HG03103 (cell line): ENCODE measurements around the gene LRRC73.

Experiments used
- ATAC-seq: cut with Tn5 transposase; IDR thresholded peaks from one replicate; pipeline ENCODE4 v1.9.1; 2021; ENCODE audit warnings: low read depth; ENCODE audit not compliant: unreplicated experiment

LRRC73 gene

DNA sequence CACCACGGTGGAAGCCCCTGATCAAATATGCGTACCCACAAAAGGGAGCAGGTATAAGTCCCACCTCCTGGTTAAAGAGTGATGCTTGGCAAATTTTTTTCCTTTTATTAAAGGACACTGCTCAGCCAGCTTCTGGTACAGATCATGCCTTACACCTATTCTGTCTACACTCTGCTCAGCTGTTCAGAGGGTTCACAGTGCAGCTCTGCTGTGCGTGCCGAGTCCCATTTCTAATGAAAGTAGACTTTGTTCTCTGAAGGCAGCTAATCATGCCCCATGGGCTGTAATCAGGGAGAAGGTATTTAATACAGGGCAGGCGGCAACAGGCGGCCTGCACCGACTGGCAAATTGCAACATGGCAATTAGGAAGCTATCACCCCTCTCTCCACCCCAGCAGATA lies 16.3 kb downstream of the LRRC73 start:
- ATAC-seq = no peak

DNA sequence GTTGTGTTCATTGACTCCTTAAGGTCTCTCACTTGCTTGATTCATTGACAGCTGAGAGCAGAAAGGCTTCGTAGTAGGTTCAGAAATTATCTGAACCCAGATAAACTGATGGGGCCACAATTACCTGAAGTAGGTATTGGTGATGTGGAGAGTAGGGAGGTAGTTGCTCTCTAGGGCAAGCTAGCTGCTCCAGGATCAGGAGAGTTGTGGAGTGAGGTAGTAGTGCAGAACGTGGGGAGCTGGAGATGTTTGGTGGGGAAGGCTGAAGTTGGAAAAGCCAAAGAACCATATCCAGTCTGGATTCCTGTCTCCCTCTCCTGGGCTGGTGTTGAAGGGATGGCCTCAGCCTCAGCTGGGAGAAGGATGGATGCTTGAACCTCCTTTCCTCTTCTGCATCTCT lies 16.9 kb downstream of the LRRC73 start:
- no peak for ATAC-seq

DNA sequence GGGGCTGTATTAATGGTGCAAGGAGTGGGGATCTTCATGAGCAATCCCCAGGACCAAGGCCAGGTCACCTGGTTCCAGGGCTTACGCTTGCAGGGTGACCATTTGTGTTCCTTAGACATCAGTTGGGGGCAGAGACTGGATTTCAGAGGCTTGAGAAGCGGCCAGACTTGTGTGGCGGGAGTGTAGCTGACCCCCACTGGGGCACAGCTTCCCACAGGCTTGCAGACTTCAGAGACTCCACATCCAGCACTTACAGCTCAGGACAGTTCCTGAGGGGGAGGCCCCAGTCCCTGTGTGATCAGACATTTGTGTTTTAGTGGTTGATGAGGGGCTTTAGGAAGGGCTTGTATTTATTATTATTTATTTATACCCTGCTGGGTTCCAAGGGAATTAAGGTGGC lies 17.5 kb downstream of the LRRC73 start:
- ATAC-seq = no peak

DNA sequence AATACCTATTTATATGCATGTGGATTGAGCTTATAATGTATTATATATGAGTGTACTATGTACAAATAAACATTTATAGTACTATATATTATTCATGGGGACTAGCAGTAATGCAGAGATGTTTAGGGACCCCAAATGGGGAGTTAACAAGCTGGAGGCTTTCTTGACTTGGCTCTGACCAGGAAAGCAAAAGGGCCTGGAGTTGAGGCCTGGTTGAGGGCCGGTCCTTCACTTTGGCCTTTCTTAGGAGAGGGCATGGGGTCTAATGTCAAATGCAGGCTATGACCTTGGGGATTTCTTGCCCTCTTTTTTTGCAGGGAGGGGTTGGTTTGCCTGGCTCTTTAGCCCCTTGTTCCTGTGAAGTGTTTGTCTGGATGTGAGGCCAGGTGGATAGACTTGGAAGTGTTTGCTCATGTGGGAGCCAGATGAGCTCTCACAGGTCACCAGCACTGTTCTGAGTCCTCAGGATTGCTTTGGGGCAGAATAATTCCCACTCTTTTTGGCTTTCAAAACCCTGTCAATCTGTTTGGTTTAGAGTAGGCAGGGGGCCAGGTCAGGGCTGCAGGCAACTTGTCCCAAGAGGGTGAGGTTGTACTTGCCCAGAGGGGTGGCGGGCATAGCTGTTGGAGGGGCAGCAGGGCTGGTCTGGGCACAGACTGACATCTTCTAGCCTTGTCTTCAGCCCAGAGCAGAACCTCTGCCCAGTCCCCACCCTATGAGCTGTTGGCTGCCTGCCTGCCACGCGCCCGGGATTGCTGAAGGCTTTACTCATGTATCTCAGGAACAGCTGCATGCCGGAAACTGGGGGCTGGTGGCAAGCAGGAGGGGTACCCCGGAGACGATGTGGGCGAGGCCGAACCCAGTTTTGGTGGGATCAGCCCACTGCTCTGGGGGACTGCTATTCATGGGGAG lies 18.1 kb downstream of the LRRC73 start:
- no peak for ATAC-seq

DNA sequence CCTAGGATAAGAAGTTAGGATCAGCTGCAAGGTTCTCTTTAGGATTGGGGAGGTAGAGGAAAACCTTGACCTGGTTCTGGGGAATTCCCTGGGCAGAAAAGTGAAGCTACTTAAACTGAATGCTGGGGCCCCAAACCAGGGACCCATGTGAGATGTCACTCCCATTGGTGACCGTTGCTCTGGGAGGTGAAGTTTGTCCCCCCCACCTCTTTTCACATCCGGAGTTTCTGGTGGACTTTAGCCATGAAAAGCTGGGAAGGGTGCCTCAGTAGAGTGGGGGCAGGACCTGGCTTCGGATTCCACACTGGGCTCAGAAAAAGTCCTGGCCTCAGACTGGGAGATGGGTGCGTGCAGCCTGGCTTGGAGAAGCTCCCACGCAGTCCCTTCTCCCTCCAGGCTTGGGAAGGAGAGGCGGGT lies 19.6 kb downstream of the LRRC73 start:
- ATAC-seq = no peak

DNA sequence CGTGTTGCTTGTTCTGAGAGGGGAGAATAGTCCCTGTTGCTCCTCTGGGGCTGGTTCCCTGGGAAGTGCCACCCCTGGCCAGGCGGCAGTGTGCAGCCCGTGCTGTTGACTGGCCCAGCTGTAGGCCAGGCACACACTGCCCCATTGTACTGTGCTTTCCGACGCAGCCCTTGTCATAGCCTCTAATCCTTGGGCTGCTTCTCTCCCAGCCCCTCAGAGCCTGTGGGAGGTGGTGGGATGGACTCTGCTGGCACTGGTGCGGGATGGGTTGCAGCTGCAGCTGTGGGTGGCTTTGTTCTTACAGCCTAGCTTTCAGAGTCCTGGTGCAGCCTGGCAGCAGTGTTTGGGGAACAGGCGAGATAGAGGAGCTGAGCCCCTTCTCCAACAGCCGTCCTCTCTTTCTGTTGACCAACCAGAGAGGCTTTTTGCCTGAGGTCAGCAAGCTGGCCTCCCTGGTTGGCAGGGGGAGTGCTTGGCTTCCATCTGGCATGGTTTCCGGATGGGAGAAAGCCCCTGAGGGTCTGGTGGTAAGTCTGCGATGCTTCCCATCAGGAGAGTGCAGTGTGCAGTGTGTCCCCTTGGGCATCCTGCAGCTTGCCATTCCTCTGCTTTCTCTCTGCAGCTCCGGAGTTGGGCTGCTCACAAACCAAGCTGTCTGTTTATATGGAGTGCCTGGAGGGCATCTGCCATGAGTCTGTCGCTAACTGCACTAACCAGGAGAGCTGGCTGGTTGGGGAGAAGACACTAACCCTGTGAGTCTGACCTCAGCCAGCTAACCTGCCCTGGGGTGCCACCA lies 20.7 kb downstream of the LRRC73 start:
- ATAC-seq = no peak

DNA sequence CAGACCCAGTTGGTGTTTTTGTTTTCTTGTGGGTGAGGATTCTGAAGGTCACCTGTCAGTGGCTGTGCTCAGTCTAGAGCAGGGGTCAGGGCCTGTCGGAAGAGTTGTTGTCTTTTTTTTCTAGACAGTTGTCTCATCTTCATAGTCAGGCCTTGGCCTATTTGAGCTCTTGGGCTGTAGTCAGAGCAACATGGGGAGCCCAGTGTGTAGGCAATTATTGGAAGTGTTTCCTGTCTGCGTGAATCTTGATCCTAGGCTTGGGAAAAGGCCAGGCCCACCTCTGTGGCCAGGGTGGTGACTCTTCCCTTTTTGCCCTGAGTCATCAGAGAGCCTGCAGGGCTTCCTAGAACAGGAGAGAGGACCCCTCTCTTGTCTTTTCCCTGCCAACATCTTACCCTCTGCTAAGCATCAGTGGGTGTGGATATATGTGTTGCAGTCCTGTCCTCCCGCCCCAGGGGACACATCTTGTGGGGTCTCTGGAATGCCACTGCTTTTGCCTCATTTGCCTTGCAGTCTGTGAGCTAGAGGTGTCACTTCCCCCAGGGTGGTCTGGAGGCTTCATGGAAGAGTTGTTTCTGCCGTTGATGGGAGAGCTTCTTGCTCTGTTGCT lies 21.4 kb downstream of the LRRC73 start:
- no peak for ATAC-seq

DNA sequence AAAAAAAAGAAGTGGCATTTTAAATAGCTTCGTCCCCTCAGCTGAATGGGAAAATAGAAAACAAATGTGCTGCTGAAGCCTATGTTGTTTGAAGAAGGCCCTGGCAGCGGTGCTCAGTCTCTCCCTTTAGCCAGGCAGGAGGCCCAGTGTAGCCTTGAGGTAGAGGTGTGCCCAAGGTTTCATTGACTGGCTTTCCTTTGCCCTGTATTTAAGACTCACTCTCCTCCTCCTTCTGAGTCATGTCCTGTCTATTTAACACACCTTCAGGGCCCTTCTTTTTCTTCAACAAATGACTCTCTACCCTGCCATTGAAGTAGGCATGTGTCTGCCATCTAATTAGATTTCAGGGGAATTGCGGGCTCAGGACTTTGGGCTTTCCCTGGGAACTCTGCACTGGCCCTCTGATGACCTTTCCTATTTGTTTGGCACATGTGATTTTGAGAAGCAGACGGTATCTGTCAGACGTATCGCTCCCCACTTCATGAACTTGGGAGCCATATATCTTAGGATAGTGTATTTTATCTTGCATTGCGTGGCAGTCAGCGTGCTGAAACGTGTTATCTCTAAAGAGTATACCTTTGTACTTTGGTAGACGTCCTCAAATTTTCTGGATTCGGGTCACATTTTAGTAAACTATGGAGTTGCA lies 28.4 kb downstream of the LRRC73 start:
- ATAC-seq = no peak

DNA sequence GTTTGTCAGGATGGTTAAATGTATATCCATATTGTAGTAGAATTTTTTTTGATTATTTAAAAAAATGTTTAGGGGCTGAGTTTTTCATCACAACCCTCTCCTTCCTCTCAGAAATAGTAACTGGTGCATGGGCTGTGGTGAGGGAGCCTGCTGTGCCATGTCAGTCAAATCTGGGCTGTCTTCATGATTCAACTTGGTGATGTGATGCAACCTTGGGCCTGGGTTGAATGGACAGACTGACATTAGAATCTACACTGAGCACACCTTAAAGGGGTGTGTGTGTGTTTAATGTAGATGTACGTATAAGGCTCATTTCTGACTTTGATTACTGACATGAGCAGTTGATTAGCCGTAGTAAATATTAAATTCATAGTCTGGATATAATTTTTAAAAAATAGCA lies 29.1 kb downstream of the LRRC73 start:
- ATAC-seq = no peak

DNA sequence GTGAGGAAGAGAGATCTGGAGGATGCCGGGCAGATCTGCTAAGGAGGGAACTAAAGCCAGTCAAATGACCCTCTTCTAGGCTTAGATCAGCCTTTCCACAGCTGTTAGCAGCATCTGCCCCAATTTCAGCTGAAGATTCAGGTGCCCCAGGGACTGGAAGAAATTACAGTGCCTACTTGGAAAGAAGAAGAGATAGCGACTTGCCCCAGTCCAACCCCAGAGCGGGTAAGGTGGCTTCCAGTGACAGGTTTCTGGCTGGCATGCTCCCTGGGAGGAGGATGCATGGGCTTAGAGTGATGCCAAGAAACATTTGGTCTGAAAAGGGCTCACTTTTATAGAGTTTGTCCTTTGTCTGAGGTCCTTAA lies 32.2 kb downstream of the LRRC73 start:
- ATAC-seq = no peak

DNA sequence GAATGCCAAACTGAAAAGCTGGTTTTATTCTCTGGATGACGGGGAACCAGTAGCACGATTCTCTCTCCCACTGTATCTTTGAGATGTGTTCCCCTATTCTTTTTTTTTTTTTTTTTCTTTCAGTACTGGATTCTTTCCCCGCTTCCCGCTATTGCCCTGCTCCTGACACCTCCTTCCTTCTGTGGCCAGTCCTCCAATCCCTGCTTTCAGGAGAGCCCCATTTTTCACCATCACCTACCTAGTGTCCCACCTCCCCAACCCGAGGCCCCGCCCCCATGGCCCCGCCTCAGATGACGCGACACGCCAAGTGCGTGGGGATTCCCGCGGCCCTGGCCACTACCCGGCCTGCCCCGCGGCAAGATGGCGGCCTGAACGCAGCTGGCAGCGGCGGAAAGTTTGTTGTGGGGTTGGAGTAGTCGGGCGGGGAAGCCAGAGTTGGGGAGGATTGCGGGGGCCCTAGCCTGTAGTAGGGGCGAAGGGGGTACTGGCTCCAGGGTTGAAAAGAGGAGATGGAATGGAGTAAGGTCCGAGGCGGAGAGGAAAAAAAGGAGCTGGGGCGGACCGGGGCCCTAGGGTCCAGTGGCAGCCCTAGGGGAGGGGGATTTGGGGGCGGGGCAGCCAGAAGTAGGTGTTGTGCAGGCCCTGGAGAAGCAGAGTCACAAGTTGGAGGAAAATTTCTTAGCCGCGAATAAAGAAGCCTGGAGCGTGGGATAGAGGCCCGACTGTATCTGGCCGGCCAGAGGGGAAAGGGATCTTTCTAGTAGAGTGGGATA lies 32.7 kb downstream of the LRRC73 start, which contains the start of gene TJAP1:
TSS of gene TJAP1 (plus strand) at position 336 of the 773 bp plus-strand sequence. CDS start 21,432 bp downstream, outside the sequence.
- peak; percentile 99 for ATAC-seq

DNA sequence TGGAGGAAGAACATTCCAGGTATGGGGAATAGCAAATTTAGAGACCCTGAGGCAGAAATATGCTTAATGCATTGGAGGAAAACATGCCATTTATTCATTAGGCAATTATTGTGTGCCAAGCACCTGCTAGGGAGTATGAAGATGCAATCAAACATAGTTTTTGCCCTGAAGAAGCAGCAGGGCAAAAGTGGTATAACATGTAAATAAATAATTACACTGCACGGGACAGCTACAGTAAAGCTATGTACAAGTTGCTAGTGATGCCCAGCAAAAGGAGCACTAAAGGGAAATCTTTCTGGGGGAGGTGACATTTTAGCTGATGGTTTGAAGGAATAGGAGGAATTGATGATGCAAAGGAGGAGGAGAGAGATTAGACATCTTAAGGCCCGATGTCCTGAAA lies 33.4 kb downstream of the LRRC73 start:
- no peak for ATAC-seq

DNA sequence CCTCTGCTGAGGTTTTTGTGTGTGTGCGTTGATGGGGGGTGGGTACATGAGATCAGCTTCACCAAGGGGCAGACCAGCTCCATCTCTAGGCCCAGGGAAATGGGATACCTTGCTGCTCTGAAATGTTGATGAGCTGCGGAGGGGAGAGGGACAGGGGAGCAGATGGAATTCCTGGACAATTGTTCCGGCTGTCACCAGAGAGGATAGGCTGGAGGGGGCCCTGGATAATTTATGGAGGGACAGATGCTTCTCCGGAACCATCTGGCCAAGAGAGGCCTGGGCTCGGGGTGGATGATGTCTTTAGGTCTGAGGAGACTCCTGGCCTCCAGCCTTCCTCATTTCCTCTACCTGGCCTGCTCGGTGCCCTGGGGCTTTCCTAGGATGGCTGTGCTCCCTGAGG lies 34.6 kb downstream of the LRRC73 start:
- no peak for ATAC-seq

DNA sequence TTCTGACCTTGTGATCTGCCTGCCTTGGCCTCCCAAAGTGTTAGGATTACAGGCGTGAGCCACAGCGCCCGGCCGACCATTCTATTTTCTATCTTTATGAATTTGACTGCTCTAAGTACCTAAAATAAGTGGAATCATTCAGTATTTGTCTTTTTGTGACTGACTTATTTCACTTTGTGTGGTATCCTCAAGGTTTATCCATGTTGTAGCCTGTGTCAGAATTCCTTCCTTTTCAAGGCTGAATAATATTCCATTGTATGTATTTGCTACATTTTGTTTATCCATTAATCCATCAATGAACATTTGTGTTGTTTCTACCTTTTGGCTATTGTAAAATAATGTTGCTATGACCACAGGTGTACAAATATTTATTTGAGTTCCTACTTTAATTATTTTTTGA lies 37.6 kb downstream of the LRRC73 start:
- ATAC-seq = no peak

DNA sequence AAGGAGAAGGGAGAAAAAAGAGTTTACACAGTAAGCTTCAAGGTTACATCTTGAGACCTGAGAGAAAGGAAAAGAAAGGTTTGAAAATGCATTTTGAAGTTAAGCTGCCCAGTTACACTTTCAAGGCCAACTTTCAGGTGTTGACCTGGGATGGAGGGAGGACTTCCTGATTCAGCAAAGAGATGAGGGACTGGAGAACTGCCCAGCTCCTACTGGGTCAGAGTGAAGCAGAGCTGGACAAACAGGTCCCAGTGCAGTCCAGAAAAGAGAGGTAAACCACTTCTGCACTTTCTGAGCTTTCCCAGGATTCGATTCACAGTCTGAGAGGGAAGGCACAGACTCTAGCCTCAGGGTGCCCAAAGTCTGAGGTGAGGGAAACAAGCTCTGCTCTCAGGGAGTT lies 38.7 kb downstream of the LRRC73 start:
- ATAC-seq = no peak

DNA sequence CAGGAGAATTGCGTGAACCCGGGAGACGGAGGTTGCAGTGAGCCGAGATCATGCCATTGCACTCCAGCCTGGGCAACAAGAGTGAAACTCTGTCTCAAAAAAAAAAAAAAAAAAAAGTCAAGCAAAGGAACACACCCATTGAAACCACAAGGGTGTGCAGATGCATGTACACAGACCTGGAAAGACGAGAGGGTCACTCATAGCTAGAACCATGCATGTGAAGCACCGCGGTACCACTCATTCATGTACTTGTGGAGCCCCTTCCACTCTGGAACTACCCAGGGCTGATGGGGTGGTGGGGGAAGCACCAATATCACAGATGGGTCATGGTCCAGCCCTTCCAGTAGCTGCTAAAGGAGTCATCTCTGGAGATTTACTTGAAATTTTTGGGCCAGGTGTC lies 40.2 kb downstream of the LRRC73 start:
- no peak for ATAC-seq

DNA sequence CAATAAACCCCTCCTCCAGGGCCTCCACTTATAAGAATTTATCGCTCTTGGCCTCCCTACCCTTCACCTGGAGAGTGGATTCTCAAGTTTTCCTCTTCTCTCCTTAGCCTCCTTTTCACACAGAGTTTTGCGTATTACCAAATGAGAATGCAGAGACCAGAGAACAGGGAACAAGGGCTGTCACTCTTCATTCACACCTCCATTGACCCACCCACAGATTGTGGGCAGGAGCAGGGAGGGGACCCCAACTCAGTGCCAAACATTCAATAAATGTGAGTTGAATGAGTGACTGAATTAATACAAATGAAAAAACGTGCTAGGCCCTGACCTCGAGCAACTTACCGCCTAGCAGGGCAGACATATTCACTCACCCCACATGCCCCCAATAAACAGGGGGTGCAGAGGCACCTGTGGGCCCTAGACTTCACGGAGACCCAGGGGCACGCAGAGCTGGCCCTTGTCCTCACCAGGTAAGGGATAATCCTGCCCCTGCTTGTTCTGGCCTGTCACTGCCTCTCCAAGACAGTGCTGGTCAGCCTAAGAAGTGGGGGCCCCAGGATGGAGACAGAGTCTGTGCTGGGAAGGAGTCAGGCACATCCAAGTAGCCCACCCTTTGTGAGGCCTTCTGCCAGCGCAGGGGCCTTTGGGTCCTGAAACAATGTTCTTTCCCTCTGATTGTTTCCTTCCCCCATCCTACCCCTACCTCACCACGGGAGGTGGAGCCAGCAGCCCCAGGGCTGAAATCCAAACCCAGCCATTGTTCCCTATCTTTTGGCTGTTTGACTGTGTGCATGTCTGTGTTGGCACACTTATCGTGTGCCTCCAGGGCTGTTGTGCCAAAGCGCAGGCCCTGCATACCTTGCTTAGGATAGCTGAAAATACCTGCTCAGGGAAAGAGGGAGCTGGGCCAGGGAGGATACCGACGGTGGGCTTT lies 41.1 kb downstream of the LRRC73 start:
- no peak for ATAC-seq

DNA sequence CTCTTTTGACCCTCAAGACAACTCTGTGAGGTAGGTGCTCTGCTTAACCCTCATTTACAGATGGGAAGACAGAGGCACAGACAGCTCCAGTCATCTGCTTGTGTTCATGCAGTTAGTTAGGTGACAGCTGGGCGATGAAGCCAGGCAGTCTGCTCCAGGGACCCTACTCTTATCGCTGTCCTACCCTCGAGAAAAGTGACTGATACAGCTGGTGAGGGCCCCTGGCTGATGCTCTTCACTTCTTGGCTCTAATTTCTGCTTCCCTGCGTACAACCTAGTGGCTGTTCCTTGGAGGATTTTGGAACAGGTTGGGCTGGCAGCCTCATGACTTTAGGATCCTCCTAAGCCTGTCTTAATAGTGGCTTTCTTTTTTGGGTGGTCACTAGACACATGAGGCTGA lies 41.9 kb downstream of the LRRC73 start:
- ATAC-seq = no peak

DNA sequence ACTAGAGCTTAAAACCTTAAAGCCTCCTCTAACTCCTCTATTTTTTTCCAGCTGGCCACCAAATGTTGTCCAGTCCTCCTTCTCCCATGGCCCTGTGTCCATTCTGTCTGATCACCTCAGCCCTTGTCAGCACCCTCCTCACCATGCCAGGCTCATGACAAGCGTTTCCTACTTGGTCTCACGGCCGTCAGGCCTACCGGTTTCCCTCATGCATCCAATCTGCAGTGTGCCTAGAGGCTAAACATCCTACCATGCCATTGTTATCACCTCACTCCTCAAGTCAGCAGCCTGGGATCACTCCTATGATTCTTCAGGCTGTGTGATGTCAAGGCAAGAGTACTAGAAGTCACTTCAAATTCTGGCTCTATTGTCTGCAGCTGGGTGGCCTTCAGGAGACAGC lies 42.4 kb downstream of the LRRC73 start:
- ATAC-seq = no peak
